Measurements from ENCODE around the gene MRTFB. TPM values are rescaled to one million over a fixed set of nuclear protein-coding genes. Genes with fewer than 3 reads are reported as not detected.

The MRTFB gene
- total RNA-seq, 4 donors from 2014 or later, result 43.6 to 197 (median 65.5) TPM

- TF ChIP-seq CTCF (IDR thresholded peaks at IDR 0.05) (no peak), POLR2A (IDR thresholded peaks at IDR 0.05) (no peak), EP300 (IDR thresholded peaks at IDR 0.05) (no peak), POLR2AphosphoS5 (IDR thresholded peaks at IDR 0.05) (no peak)
- DNase-seq (ENCODE audit: low spot score in 2 of 2), result no peak
- 91% methylated on average over 3 of the region's 3 CpGs for WGBS
- no peaks in the 10 kb centered on the region for H3K4me1 ChIP-seq
- no peak overlapping the region for H3K4me3 ChIP-seq
- no peaks in the 10 kb centered on the region for H3K36me3 ChIP-seq
- no peaks in the 10 kb centered on the region for H3K27me3 ChIP-seq
- no peaks in the 10 kb centered on the region for H3K9me3 ChIP-seq
- H3K27ac ChIP-seq, result no peak overlapping the region
Observed at GRCh38 chr16:14168146-14168545, 97.0 kb downstream of the MRTFB start.

DNA sequence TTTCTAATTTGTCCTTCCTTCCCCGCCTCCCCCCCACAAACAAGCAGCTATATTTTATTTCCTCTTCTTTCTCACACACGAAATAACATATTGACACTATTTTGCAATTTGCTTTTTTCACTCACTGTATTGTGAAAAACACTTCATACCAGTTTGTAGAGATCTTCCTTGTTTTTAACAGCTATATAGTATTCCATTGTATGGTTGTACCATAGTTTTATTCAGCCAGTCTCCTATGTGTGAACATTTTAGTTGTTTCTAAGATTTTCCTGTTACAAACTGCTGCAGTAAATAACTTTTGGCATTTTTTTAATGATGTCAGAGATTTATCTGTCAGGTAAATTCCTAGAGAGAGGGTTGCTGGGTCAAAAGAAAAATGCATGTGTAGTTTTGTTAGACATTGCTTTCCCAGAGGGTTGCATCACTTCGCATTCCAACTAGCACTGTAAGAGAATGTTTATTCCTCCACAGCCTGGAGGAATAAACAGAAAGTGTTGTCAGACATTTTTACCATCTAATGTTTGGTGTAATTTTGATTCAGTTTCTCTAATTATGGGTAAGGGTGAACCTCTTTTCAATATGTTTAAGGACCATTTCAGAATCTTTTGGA is 101.2 kb downstream of the MRTFB start:
- Histone ChIP-seq H3K9me3 (no peaks in the 10 kb centered on the region), H3K27me3 (no peaks in the 10 kb centered on the region), H3K36me3 (no peaks in the 10 kb centered on the region), H3K4me1 (no peaks in the 10 kb centered on the region), H3K27ac (no peak overlapping the region), H3K4me3 (no peak overlapping the region)
- TF ChIP-seq POLR2AphosphoS5 (IDR thresholded peaks at IDR 0.05) (no peak), CTCF (IDR thresholded peaks at IDR 0.05) (no peak), EP300 (IDR thresholded peaks at IDR 0.05) (no peak), POLR2A (IDR thresholded peaks at IDR 0.05) (no peak)
- 92% methylated on average over 3 of the region's 3 CpGs for WGBS
- no peak for DNase-seq (ENCODE audit: low spot score in 2 of 2)

DNA sequence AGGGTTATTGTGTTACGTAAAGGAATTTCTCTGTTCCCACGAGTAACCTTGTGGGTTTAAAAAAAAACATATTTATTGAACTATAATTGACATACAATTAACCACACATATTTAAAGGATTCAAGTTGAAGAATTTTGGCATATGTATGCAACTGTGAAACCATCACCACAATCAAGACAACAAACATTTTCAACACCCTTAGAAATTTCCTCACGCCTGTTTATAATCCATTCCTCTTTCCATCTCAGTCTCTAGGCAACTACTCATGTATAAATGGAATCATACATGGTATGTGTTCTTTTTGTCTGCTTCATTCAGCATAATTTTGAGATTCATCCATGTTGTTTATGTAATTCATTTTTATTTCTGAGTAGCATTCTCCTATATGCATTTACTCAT is 104.0 kb downstream of the MRTFB start:
- WGBS, result 79% methylated on average over 3 of the region's 3 CpGs
- H3K36me3 ChIP-seq, result no peaks in the 10 kb centered on the region
- DNase-seq (ENCODE audit: low spot score in 2 of 2), result no peak
- TF ChIP-seq POLR2A (IDR thresholded peaks at IDR 0.05) (no peak), CTCF (IDR thresholded peaks at IDR 0.05) (no peak), POLR2AphosphoS5 (IDR thresholded peaks at IDR 0.05) (no peak), EP300 (IDR thresholded peaks at IDR 0.05) (no peak)
- no peaks in the 10 kb centered on the region for H3K27me3 ChIP-seq
- no peaks in the 10 kb centered on the region for H3K4me1 ChIP-seq
- H3K9me3 ChIP-seq, result no peaks in the 10 kb centered on the region
- no peak overlapping the region for H3K4me3 ChIP-seq
- H3K27ac ChIP-seq, result no peak overlapping the region

- H3K4me1 ChIP-seq, result no peaks in the 10 kb centered on the region
- TF ChIP-seq CTCF (IDR thresholded peaks at IDR 0.05), result no peak
- TF ChIP-seq POLR2A (IDR thresholded peaks at IDR 0.05), result no peak
- no peak for TF ChIP-seq POLR2AphosphoS5 (IDR thresholded peaks at IDR 0.05)
- TF ChIP-seq EP300 (IDR thresholded peaks at IDR 0.05), result no peak
- DNase-seq (ENCODE audit: low spot score in 2 of 2), result no peak
- no peaks in the 10 kb centered on the region for H3K27me3 ChIP-seq
- H3K9me3 ChIP-seq, result no peaks in the 10 kb centered on the region
- H3K36me3 ChIP-seq, result no peaks in the 10 kb centered on the region
- 94% methylated on average over 4 of the region's 4 CpGs for WGBS
- H3K27ac ChIP-seq, result no peak overlapping the region
- no peak overlapping the region for H3K4me3 ChIP-seq
Observed at GRCh38 chr16:14177704-14178103, 106.6 kb downstream of the MRTFB start.

DNA sequence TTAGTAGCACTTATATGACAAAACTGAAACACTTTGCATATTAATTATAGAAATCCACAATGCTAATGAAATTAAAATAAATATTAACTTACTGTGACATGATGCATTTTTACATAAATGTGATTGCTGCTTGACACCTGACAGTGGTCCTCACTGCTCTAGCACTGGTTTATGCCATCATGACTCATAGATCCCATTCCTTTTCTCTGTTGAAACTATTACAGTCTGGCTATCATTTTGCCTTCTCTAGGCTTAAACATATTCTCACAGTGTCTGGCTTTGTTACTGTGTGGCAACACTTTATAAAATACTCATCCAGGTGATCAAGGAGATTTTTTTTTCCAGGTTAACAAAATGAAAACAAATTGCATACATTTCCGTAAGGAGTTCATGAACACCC is 108.0 kb downstream of the MRTFB start:
- Histone ChIP-seq H3K9me3 (no peaks in the 10 kb centered on the region), H3K4me1 (no peaks in the 10 kb centered on the region), H3K27ac (no peak overlapping the region), H3K4me3 (no peak overlapping the region), H3K27me3 (no peaks in the 10 kb centered on the region), H3K36me3 (no peaks in the 10 kb centered on the region)
- TF ChIP-seq POLR2A (IDR thresholded peaks at IDR 0.05), result no peak
- no peak for TF ChIP-seq CTCF (IDR thresholded peaks at IDR 0.05)
- TF ChIP-seq POLR2AphosphoS5 (IDR thresholded peaks at IDR 0.05), result no peak
- no peak for TF ChIP-seq EP300 (IDR thresholded peaks at IDR 0.05)
- DNase-seq (ENCODE audit: low spot score in 2 of 2), result no peak
- WGBS, result 97% methylated on average over 1 of the region's 1 CpG

Data from suprapubic skin (tissue), 4 donors.